Tongue (tissue), 2 donors: ENCODE data around the gene CRHR2. TPM values are rescaled to one million over a fixed set of nuclear protein-coding genes. Genes with fewer than 3 reads are reported as not detected.

Experiments used
- DNase-seq: peaks from one replicate; pipeline ENCODE4 v3.0.0-alpha.2; 2015
- total RNA-seq: library from RNA; depleted of rRNA; stranded (reverse); fragments of >200 nt; gene quantifications from one replicate; pipeline ENCODE4 v1.2.3, GENCODE V29; 2014

The CRHR2 gene
- total RNA-seq, 1 donor from 2014 or later = 0.51 TPM

DNA sequence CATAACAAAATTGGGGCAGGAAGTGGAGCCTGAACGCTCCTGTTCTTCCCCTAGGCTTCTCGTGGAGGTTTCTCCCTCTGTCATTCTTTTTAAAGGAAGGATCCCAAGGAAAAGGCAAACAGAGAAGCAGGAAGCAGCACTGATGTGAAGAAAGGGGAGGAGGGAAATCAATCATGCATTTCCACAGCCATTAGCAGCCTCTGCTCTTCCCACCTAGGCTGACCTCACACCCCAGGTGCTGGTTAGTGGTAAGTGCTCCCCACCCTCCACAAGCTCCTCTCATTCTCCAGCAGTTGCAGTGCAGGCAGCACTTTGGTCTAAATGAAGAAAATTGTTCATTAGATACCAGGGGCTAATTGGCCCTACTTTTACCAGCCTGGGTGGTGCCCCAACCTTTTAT is 2.6 kb downstream of the CRHR2 start:
- DNase-seq = no peak

DNA sequence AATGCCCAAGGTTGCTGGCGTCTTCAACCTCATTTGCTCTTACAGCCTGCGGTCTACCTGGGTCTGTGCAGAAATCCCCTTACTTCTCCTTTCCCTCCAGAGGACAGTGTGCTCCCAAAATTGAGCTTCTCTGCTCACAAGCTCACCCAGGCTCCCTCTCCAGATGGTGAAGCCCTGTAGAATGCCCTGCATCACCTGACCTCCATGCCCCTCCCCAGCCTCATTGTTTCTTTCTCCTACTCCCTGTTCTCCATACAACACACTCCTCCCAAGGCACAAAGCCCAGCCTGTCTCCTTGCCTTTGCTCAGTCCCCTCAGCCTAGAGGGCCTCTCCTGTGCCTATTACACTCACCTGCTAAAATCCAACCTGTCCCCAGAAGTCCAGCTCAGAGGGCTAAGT is 3.5 kb downstream of the CRHR2 start:
- no peak for DNase-seq

DNA sequence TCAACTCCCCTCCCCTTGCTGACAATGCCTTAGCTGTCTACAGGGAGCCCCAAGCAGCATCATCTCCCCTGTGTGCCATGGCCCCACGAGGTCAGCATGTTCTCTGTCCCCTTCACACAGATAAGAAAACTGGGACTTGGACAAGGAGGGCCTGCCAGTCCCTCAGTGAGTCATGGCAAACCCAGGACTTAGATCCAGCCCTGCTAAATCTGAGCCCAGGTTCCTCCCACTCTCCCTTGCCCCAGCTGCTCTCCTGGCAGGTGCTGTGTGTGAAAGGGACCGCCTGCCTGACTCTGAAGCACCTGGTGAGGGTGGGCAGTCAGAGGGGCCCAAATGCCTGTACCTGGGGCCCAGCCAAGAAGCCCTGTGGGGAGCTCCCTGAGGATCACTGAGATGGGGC is 7.4 kb downstream of the CRHR2 start:
- no peak for DNase-seq

DNA sequence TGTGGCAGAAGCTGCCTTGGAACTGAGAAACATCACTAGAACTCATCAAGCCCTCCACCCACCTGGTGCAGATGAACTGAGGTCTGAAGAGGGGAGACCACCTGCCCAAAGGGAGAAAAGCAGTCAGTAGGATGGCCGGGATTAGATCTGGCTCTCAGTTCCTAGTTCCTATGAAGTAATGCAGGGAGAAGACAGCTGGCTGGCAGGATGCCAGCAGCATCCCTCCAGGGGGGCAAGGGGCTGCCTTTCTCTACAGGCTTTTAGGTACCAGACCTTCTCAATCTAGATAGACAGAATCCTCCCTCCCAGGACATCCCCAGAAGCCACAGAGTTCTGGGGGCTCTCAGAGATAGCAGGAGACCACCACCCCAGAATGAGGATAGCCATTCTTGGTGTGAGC is 7.8 kb downstream of the CRHR2 start:
- no peak for DNase-seq

DNA sequence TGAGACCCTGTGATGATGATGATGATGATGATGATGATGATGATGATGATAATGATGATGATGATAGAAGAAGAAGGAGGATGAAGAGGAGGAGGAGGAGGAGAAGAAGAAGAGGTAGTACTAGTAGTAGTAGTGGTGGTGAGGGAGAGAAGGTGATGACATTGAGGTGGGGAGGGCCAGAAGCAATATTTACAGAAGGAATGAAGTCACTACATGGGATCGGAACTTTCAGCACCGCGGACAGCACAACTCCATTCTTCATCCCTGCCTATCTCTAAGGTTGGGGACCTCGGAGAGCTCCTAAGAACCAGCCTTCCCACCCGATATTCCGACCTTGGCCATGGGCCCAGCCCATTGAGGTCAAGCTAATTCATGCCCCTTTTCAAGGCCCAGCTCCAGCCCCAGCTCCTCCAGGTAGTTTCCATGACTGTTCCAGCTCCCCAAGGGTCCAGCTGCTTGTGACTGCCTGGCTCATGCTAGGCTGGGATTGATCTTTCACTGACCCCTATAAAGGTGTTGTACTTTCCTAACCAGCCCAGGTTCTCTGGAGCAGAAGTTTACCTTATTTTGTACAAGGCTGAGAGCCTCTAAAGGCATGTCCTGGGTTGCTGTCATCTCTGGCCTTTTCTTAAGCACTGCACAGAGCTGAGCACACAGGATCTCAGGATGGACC is 10.3 kb downstream of the CRHR2 start:
- peak; percentile 87 for DNase-seq

DNA sequence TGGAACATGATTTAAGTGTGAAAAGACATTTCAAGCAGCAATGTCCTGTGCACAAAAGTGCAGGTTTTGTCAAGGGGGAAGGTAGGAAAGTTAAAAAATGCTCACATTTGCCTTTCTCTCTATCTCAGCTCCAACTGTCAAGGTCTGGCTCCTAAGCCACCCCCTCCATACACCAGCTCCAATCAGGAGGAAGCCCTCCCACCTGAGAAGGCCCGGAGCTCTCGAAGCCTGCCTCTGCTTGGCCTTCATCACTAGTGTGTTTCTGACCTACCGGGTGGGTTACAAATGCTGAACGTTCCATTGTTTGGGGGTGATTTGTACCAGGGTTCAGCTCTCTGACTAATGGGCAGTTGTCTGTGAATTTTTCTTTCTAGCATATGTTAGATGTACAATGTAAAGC is 14.2 kb downstream of the CRHR2 start:
- DNase-seq = no peak

DNA sequence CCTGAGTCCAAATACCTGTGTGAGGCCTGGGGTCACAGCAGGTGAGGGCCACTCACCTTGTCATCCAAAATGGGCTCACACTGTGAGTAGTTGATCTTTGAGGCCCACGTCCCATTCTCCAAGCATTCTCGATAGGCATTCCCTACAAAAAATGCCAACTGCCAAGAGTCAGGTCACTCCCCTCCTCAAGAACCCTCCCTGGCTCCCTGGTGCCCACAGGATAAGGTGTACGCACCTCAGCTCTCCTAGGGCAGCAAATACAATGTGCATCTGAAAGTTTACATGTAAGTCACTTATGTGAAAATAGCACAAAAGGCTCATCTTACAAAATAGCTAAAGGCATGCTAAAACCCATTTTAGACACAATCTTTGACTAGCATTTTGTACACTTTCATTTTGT is 15.1 kb downstream of the CRHR2 start:
- DNase-seq = no peak

DNA sequence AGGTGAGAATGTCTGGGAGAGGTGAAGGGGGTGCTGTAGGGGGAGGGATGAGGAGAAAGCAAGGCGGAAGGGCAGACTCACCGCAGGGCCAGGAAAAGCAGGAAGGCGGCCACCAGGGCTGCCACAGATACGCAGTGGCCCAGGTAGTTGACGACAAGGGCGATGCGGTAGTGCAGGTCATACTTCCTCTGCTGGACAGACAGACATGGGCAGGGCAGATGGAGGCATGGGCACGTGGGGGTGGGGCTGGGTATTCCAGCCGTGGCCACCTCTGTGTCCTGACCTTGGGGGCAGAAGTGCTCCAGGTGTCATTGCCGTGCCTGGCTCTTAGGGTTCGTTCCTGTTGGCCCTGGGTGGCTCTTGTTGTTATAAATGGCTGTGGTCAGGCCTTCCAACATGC is 16.8 kb downstream of the CRHR2 start:
- DNase-seq = no peak

DNA sequence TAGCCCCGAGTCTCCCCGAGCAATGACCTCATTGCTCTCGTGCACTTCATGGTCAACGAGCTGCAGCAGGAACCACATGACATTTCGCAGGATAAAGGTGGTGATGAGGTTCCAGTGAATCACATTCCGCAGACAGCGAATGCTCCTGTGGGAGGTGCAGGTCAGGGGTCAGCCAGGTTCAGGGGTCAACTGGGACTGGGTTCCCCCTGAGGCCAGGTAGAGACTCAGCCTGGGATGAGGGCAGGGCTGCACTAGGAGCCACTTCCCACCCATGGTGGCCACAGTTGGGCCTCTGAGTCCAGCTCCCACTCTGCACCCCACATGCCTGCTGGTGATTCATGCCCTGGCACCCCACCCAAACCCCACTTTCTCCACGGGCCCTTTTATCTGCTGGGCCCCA is 17.2 kb downstream of the CRHR2 start:
- DNase-seq = no peak

DNA sequence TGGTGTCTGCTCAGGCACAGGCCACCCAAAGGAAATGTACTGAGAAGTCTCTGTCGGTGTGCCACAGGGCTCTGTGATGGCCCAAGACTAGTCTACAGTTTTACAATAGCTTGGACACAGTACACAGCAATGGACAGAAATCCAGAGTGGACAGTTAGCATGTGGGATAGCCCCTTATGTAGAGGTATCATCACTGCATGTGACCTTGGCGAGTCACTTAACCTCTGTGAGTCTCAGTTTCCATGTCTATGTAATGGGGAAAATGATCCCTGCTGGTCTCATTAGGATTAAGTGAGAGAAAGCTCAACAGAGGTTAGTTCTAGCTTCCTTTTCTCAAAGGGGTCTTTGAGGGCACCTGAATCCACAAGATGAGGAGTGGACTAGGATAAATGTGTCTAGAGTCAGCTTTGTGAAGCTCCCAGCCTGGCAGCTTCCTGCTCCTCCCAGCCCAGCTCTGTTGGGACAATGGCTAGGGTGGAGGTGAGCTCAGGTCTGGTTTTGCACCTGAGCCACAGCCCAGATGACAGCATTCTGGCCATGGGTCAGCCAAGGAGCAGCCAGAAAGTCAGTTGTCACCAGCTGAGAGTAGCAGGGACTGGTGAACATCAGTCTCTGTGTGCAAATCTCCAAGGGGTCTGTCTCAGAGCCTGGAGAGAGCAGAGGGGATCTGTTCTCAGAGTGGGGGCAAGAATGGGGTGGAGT is 17.9 kb downstream of the CRHR2 start:
- DNase-seq = no peak

DNA sequence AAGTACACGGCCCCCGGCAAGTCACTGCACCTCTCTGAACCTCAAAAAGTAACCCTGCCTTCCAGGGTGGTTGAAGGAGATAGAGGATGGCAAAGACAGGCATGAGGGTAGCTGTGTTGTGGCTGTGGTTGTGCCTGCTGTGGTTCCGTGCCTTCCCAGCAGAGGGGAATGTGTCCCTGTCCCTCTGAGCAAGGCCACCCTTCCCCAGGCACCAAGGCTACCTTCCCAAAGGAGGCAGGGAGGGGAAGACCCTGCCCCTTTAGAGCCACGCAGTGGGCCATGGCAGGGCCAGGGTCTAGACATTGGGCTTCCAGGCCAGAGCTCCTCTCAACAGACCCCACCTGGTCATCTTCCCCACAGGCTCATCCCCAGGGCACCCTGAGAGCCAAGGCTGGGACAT is 18.8 kb downstream of the CRHR2 start:
- no peak for DNase-seq

DNA sequence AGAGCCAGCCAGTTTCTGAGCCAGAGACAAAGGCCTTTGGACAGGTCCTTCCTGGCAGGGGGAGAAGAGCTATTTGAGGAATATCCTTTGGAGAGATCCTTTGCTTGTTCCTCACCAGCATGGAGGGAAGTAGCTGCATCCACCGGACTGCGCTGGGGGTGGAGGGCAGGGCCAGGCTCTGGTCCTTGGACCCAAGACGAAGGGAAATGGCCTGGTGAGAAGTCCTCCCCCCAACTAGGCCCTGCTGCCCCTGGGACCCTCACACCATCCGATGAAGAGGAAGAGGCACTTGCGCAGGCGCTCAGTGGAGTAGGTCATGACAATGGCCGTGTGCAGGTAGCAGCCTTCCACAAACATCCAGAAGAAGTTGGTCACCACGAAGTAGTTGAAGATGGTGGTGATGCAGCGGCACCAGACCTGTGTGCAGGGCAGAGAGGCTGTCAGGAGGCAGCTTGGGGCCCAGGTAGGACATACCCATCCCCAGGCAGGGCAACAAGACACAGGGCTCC is 19.8 kb downstream of the CRHR2 start:
- no peak for DNase-seq

DNA sequence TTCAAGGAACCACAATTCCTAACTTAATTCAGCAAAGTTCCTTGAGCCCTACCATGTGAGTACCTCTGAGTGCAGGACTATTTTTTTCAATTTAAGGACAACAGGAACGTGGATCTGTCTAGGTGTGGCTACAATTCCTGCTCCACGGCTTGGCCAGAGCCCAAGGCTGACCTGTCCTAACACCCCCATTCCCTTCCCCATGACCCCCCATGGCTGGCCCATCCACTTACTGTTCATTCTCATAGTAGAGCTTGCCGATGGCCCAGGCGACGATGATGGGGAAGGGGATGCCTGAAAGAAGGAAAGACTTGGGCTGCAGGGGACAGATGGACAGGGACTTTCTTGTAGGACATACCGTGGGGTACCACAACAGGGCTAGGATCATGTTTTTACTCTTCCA is 20.3 kb downstream of the CRHR2 start:
- no peak for DNase-seq

DNA sequence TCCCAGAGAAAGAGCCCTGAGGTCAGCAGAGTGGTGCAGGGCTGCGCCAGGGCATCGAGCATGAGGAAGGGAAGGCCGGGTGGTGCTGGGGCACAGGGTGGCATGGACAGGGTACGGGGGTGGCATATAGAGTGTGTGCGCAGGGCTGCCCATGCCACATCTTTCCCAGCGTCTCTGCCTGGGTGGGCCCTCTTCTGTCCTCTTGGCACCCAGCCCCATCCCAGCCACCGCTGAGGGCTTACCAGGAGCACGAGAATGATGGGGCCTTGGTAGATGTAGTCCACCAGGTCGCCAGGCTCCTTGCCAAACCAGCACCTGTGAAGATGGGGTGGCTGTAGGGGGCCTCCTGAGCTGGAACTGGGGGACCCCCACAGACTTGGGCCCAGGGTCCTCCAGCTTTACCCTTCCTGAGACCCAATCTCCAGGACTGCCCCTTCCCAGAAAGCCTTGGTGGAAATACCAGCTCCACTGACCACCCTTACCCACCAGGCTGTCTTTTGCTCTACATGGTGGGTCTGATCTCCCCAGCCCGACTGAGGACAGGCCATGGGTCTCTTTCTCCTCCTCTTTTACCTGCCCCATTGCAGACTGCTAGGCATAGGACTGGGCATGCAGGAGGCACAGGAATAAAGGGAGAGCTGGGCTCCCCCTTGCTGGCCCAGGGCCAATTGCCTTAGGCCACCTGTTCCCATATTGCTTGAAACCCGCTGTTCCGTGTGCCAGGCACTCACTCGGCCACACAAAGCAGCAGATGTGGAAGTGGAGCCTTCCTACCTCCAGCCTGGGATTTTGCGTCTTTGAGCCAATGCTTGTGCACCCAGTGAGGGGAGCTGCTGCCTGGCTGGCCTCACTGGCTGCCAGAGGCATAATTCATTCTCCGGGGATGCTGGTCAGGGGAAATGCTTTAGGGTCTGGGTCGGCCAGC is 21.7 kb downstream of the CRHR2 start:
- DNase-seq = peak; percentile 47

DNA sequence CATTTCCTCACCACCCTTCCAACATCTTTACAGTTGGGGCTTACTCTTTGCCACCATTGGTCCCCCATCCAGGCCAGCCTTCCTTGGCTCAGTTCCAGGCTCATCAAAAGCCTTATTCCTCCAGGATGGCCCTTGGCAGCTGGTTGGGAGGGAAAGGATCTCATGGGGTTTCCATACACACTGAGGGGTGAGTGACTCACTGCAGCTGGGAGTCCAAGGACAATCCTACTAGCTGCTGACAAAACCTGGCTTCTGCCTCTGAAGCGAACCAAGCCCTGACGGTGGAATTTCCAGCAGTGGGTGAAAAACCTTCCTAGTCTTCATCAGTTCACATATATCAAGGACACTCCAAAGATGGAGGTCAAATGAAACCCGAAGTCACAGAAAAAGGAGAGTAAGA is 22.9 kb downstream of the CRHR2 start:
- DNase-seq = no peak

DNA sequence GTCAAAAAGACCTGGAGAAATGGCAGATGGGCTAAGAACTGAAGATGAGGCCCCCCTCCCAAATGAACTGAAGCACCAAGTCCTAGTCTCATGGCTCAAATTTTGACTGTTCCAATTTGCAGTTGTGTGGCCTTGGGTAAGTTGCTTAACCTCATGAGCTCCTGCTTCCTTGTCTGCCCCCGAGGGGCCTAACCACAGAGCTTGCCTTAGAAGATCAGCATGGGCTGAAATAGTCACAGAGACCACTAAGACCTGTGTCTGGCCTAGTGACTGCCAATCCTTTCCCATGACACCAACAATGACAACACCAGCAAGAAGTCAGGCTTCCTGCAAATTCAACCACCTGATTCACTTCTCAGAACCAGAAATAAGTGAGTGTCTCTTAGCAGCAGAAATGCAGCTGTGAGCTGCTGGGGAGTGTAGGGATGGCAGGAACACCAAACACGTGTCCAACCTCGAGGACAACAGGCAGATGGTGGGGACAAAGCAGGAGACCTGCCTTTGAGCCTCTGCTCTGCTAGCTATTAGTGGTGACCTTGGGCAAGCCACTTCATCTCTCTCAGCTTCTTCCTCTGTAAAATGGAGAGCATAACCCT is 23.7 kb downstream of the CRHR2 start:
- DNase-seq = no peak

DNA sequence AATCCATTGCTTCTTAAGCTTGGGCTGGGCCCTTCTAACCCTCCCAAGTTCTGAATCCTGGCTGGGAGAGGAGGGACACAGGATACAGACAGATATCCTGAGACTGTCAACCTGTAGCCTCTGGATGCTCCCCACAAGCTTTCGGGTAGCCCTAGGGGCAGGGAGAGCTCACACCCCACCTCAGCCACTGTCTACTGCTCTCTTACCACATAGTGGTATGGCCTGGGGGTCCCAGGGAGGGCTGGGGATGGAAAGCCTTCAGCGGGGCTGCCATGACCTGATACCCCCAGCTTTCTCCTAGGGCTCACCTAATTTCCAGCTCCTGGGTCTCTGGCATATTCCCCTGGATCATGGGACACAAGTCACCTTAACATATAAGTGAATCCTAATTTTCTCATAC is 25.1 kb downstream of the CRHR2 start:
- DNase-seq = no peak

DNA sequence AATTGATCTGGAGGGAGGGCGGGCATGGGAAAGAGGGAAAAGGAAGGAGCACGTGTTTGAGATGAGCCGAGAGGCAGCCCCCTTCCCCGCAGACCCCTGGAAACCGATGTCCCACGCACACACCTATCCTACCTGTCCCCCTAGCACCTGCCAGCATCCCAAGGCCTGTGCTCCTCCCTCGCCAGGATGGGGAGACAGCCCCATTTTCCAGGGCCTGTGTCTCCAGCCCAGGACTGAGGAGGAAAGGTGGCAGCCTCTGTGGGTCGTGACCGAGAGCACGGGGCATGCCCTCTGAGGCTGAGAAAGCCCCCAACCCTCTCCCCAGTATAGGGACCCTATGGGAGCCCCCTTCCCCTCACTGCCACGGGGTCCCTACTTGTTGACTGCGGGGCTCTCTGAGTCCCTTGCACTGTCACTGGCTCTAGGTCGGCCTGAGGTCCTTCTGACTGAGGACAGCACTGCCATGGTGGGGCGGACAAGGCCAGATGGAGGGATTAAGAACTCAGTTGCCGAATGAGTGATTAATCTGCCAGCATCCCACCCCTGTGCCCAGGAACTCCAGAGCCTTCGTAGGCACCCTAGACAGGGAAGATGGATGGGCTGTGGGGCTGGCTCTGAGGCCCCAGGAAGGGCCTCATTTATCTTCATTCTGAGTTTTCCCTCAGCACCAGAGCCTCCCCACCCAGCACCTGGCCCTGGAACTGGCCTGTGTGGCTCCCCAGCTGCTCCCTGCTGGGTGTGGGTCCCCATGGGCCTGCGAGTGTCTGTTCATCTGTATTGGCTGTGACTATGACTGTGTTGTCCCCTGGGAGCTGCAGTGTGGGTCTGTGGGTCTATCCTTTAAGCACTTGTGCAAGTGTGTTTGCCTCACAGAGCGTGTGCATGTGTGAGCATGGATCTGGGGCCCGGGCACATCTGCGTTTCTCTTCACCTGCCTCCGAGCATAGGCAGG is 26.0 kb downstream of the CRHR2 start:
- no peak for DNase-seq

DNA sequence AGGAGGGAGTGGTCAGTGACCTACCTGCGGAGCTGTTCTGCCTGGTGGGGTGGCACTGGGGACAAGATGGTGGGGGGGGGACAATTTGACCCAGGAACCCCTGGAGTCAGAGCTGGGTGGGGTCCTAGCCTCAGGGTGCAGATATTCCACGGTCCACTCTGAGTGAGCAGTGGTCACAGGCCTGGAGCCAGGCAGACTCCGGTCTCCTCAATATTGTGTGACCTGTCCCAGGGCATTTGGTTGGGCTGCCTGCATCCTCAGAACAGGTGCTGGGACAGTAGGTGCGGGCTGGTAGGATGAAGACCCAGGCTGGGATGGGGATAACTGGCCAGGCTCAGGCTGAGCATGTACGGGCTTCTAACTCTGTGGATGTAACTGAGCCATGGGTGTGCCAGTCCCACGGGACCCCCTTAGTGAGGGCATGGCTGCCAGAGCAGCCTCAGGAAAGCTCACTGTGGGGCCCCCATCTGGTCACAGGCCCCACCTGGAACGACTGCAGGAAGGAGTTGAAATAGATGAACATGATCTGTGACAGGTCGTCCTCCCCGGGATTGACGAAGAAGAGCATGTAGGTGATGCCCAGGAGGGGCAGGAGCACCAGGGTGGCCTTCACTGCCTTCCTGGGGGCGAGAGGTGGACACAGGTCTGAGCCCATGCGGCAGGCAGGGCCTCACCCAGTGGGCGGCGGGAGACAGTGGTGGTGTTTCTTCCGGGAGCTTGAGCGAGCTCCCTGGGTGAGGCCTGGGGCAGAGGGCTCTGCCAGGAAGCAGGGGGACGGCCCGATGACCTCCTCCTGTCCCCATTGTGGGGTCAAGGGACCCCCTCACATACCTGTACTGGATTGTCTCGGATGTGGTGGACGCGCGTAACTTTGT is 26.9 kb downstream of the CRHR2 start:
- DNase-seq = no peak
